ENCODE results near the gene MRM1. TPM values are rescaled to one million over a fixed set of nuclear protein-coding genes. Genes with fewer than 3 reads are reported as not detected.

MRM1 gene
- total RNA-seq, 1 experiment from 2014 or later: 10.0 TPM

DNA sequence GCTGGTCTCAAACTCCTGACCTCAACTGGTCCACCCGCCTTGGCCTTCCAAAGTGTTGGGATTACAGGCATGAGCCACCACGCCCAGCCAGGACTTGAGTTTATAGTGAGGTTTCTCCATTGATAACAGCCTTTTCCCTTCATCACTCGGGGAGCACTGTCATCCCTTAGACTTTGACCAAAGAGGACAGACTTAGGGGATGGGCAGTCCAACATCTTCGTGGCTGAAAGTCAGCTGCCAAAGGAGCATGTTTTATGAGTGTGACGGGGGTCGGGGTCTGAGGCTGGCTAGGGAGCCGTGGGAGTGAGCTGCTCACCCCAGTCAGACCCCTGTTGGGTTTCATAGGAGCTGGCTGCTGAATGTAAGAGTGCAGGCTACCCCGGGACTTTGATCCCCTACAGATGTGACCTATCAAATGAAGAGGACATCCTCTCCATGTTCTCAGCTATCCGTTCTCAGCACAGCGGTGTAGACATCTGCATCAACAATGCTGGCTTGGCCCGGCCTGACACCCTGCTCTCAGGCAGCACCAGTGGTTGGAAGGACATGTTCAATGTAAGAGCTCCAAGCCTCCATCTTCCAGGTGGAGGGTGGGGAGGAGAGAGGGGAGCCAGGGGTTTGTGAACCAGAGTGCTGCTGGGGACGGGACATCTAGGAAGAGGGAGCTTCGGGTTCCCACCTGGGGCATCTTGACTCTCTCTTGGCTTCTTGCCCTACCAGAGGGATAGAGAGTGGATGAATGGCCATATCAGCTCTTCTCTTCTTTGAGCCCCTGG lies 6.6 kb upstream of the MRM1 start:
- BruUV-seq (replicated peaks): no TSS peak
- intact Hi-C loops (cut with micrococcal nuclease): no loop called here
- H3K27ac Mint-ChIP-seq (ENCODE audit: low read depth, unreplicated experiment): no peak overlapping the region
- POLR2A ChIA-PET: interaction anchor here (0.9 to 6.5 kb wide), 3 partner anchors 7 to 59 kb away, joined by 3 to 60 read pairs (median 25); partner anchors contain the start of genes GGNBP2 and MRM1
- CTCF ChIA-PET: interaction anchor here (0.6 to 1.1 kb wide), 4 partner anchors 9 to 454 kb away, joined by 3 to 5 read pairs (median 4); no protein-coding TSS in a partner anchor
- peaks cover 11% of the 10 kb centered on the region for H3K36me3 Mint-ChIP-seq (ENCODE audit: insufficient read depth, unreplicated experiment)
- no peak for DNase-seq (ENCODE audit: unreplicated experiment)
- H3K9me3 Mint-ChIP-seq (ENCODE audit: unreplicated experiment): no peaks in the 10 kb centered on the region
- H3K4me3 Mint-ChIP-seq (ENCODE audit: unreplicated experiment): no peak overlapping the region
- H3K4me1 Mint-ChIP-seq (ENCODE audit: insufficient read depth, unreplicated experiment): peaks cover 18% of the 10 kb centered on the region
- no peaks in the 10 kb centered on the region for H3K27me3 Mint-ChIP-seq (ENCODE audit: insufficient read depth, unreplicated experiment)
- TF ChIP-seq, protein P1, sequence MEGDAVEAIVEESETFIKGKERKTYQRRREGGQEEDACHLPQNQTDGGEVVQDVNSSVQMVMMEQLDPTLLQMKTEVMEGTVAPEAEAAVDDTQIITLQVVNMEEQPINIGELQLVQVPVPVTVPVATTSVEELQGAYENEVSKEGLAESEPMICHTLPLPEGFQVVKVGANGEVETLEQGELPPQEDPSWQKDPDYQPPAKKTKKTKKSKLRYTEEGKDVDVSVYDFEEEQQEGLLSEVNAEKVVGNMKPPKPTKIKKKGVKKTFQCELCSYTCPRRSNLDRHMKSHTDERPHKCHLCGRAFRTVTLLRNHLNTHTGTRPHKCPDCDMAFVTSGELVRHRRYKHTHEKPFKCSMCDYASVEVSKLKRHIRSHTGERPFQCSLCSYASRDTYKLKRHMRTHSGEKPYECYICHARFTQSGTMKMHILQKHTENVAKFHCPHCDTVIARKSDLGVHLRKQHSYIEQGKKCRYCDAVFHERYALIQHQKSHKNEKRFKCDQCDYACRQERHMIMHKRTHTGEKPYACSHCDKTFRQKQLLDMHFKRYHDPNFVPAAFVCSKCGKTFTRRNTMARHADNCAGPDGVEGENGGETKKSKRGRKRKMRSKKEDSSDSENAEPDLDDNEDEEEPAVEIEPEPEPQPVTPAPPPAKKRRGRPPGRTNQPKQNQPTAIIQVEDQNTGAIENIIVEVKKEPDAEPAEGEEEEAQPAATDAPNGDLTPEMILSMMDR (IDR thresholded peaks at IDR 0.05; ENCODE audit: unreplicated experiment): no peak

DNA sequence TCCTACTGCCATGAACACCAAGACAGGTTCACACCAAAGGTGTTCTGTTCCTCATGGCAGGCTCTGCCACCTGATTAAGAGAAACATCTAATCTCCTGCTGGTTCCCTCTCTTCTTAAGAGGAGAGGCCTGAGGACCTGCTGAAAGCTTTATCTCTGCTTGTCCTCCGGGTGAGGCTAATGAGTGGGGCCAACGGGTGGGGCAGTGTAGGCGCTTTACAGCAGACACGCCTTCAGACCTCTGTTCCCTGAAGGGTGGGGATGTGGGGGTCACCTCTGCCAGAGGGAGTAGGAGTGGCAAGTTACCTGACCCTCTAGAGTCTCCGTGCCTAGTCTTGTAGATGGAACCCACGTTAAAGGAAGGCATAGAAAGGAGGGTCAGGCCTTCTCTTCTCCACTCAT lies 4.2 kb upstream of the MRM1 start:
- TF ChIP-seq, protein P1 (IDR thresholded peaks at IDR 0.05; ENCODE audit: unreplicated experiment): no peak
- CTCF ChIA-PET: interaction anchor here (0.6 to 0.7 kb wide), 2 partner anchors 37 to 471 kb away, joined by 3 read pairs; no protein-coding TSS in a partner anchor
- POLR2A ChIA-PET: interaction anchor here (0.7 kb wide), 1 partner anchor 52 kb away, joined by 5 read pairs; no protein-coding TSS in a partner anchor
- Mint-ChIP-seq H3K4me1 (ENCODE audit: insufficient read depth, unreplicated experiment) (peaks cover 21% of the 10 kb centered on the region), H3K4me3 (ENCODE audit: unreplicated experiment) (no peak overlapping the region), H3K27me3 (ENCODE audit: insufficient read depth, unreplicated experiment) (no peaks in the 10 kb centered on the region), H3K9me3 (ENCODE audit: unreplicated experiment) (no peaks in the 10 kb centered on the region), H3K27ac (ENCODE audit: low read depth, unreplicated experiment) (no peak overlapping the region), H3K36me3 (ENCODE audit: insufficient read depth, unreplicated experiment) (peaks cover 6% of the 10 kb centered on the region)
- intact Hi-C loops (cut with micrococcal nuclease): no loop called here
- BruUV-seq (replicated peaks): no TSS peak
- no peak for DNase-seq (ENCODE audit: unreplicated experiment)

DNA sequence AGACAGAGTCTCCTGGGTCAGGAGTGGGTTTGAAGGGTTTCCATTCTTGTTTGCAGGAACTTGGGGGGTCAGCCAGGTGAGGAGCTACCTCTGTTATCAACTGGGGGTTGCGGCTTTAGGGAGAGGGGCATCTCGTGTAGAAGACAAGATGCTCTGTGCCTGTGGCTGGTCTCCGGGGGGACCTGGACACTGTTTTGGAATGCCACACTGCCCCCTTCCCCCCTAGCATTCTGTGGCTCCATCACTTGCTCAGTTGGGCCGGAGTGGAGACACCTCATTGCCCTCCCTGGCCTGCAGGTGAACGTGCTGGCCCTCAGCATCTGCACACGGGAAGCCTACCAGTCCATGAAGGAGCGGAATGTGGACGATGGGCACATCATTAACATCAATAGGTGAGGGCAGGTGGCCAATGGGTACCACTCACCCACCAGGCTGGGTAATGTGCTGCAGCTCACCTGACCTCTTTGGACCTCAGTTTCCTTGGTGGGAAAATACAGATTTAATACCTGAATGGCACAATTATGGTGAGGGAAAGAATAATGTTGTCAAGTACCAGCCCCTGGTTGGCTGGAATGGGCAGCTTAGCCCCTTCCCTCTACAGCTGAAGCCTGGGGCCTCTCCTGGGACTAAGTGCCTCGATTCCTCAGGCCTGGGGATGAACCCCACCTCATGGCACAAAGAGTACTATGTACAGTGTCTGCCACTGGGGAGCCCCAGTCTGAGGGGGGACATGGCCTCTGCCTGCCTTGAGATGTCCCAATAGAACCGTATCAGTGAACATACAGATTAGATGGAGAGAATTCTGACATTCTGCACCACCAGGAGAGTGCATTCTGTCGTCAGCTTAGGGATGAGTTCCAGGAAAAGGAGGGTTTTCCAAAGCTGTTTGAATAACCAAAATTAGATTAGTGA lies 3.3 kb upstream of the MRM1 start:
- TF ChIP-seq, protein P1 (IDR thresholded peaks at IDR 0.05; ENCODE audit: unreplicated experiment): no peak
- H3K9me3 Mint-ChIP-seq (ENCODE audit: unreplicated experiment): no peaks in the 10 kb centered on the region
- DNase-seq (ENCODE audit: unreplicated experiment): no peak
- H3K27me3 Mint-ChIP-seq (ENCODE audit: insufficient read depth, unreplicated experiment): no peaks in the 10 kb centered on the region
- POLR2A ChIA-PET: interaction anchor here (0.7 to 0.9 kb wide), 2 partner anchors 53 kb away, joined by 4 to 5 read pairs; no protein-coding TSS in a partner anchor
- H3K4me3 Mint-ChIP-seq (ENCODE audit: unreplicated experiment): no peak overlapping the region
- H3K4me1 Mint-ChIP-seq (ENCODE audit: insufficient read depth, unreplicated experiment): peaks cover 13% of the 10 kb centered on the region
- BruUV-seq (replicated peaks): no TSS peak
- CTCF ChIA-PET: no interaction called here
- intact Hi-C loops (cut with micrococcal nuclease): no loop called here
- H3K36me3 Mint-ChIP-seq (ENCODE audit: insufficient read depth, unreplicated experiment): peaks cover 6% of the 10 kb centered on the region
- no peak overlapping the region for H3K27ac Mint-ChIP-seq (ENCODE audit: low read depth, unreplicated experiment)

Measured in MCF 10A (cell line).